AG09309 (cell line): Measurements from ENCODE around the gene FRMD3.

Experiments used
- DNase-seq: peaks from one replicate; pipeline ENCODE4 v3.0.0-alpha.2; 2010; ENCODE audit warnings: low read depth
- H3K4me3 ChIP-seq: 2 replicates; pipeline ENCODE4 v1.5.1; 2011; ENCODE audit warnings: mild to moderate bottlenecking, low read depth, low read length, moderate library complexity; ENCODE audit not compliant: control insufficient read depth
- TF ChIP-seq, protein P1 (sequence below): IDR thresholded peaks from 2 replicates; pipeline ENCODE4 v1.5.1; 2011; ENCODE audit warnings: mild to moderate bottlenecking, low read depth, low read length, inconsistent platforms; ENCODE audit not compliant: insufficient read depth, control insufficient read depth; ENCODE audit errors: missing control alignments

FRMD3 gene

GRCh38 chr9:83514767-83515166 is 23.4 kb downstream of the FRMD3 start:
- no peak overlapping the region for H3K4me3 ChIP-seq
- TF ChIP-seq, protein P1, sequence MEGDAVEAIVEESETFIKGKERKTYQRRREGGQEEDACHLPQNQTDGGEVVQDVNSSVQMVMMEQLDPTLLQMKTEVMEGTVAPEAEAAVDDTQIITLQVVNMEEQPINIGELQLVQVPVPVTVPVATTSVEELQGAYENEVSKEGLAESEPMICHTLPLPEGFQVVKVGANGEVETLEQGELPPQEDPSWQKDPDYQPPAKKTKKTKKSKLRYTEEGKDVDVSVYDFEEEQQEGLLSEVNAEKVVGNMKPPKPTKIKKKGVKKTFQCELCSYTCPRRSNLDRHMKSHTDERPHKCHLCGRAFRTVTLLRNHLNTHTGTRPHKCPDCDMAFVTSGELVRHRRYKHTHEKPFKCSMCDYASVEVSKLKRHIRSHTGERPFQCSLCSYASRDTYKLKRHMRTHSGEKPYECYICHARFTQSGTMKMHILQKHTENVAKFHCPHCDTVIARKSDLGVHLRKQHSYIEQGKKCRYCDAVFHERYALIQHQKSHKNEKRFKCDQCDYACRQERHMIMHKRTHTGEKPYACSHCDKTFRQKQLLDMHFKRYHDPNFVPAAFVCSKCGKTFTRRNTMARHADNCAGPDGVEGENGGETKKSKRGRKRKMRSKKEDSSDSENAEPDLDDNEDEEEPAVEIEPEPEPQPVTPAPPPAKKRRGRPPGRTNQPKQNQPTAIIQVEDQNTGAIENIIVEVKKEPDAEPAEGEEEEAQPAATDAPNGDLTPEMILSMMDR = no peak
- DNase-seq = no peak

- no peak overlapping the region for H3K4me3 ChIP-seq
- TF ChIP-seq, protein P1 = no peak
Observed at GRCh38 chr9:83512621-83513020, 25.6 kb downstream of the FRMD3 start.

DNA sequence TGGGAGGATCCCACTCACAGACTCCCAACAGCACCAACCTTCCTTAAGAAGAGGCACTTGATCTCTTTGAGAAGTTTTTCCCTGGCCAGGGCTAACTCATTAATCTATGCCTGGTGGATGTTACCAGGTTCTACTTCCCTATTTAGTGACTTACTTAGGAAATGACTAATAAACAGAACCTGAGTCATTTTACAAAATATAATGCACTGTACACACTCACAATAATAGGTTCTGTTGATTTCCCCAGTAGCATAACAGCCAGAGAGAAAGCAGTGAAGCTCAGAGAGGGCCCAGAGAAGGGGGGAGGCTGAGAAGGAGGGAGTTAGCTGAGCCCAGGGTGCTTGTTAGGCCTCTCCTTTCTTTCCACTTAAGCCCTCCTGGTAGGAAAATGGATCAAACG is 27.1 kb downstream of the FRMD3 start:
- TF ChIP-seq, protein P1 = no peak
- no peak for DNase-seq
- no peak overlapping the region for H3K4me3 ChIP-seq

More at GRCh38 chr9:83512621-83513020, 25.6 kb downstream of the FRMD3 start:
- DNase-seq = no peak

GRCh38 chr9:83509402-83509801 is 28.8 kb downstream of the FRMD3 start:
- H3K4me3 ChIP-seq = no peak overlapping the region
- peak; percentile 33 for DNase-seq
- TF ChIP-seq, protein P1 = no peak

DNA sequence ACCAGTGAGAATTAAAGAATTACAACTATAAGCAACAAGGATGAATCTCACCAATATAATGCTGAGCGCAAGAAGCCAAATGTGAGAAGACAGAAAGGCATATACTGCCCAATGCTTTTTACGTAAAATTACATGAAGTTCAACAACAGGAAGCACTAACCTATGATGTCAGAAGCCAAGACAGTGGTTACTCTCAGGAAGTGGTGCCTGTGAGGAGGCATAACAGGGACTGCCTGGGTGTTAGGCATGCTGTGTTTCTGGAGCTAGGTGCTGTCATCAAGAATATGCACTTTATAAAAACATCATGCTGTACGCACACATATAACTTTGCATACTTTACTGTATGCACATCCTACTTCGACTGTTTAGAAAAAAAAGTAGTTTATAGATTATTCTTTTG is 30.1 kb downstream of the FRMD3 start:
- TF ChIP-seq, protein P1 = no peak
- H3K4me3 ChIP-seq = no peak overlapping the region
- no peak for DNase-seq

GRCh38 chr9:83505282-83505681 is 32.9 kb downstream of the FRMD3 start:
- TF ChIP-seq, protein P1 = no peak
- no peak for DNase-seq
- no peak overlapping the region for H3K4me3 ChIP-seq

DNA sequence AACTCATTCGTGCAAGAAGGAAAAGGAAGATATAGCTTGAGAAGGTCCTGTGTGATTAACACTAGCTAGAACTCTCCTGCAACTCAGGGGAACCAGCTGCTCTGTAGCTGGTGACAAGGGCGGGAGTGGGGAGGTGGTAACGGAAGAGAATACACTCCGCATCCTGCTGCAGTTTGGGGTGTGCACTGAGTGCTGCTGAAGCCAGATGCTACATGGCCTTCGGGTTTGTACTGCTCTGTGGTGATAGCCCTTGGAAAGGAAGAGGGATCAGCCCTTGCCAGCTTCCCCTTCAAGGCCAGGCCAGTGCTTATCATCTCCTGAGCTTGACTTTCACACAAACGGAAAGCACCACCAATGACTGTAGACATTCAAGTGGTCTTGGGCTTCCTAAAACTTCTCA is 34.3 kb downstream of the FRMD3 start:
- no peak overlapping the region for H3K4me3 ChIP-seq
- TF ChIP-seq, protein P1 = no peak
- DNase-seq = no peak
